Astrocyte (in vitro differentiated cells and primary cell): Measurements from ENCODE around the gene CCNL1. TPM values are rescaled to one million over a fixed set of nuclear protein-coding genes. Genes with fewer than 3 reads are reported as not detected.

Source experiments
- DNase-seq: peaks from one replicate; pipeline ENCODE4 v3.0.0-alpha.2; 2010; ENCODE audit warnings: low read depth
- FAIRE-seq: peaks from 2 replicates; lab custom pipeline; 2011; peaks lifted over from hg19 to GRCh38; lab: Jason Lieb, UNC
- H2AFZ ChIP-seq: 2 replicates; pipeline ENCODE4 v1.6.0; 2012; ENCODE audit warnings: low read depth, low read length, inconsistent platforms
- H3K27ac ChIP-seq: 2 replicates; pipeline ENCODE4 v1.5.1; 2011; ENCODE audit warnings: low read depth, low read length, inconsistent platforms
- H3K27me3 ChIP-seq: 2 replicates; pipeline ENCODE4 v1.6.0; 2011; ENCODE audit warnings: low read length, inconsistent platforms; ENCODE audit not compliant: insufficient read depth
- H3K36me3 ChIP-seq: 2 replicates; pipeline ENCODE4 v1.5.1; 2011; ENCODE audit warnings: low read length, inconsistent platforms; ENCODE audit not compliant: insufficient read depth
- H3K4me1 ChIP-seq: 2 replicates; pipeline ENCODE4 v1.5.1; 2011; ENCODE audit warnings: low read length, inconsistent platforms; ENCODE audit not compliant: insufficient read depth
- H3K4me2 ChIP-seq: 2 replicates; pipeline ENCODE4 v1.6.0; 2012; ENCODE audit warnings: low read length, inconsistent platforms
- H3K4me3 ChIP-seq: 2 replicates; pipeline ENCODE4 v1.5.1; 2011; ENCODE audit warnings: low read depth, mild to moderate bottlenecking, low read length, inconsistent platforms; ENCODE audit not compliant: insufficient read depth
- H3K79me2 ChIP-seq: 2 replicates; pipeline ENCODE4 v1.6.0; 2012; ENCODE audit warnings: mild to moderate bottlenecking, low read length, inconsistent platforms; ENCODE audit not compliant: insufficient read depth
- H3K9ac ChIP-seq: 2 replicates; pipeline ENCODE4 v1.6.0; 2012; ENCODE audit warnings: mild to moderate bottlenecking, low read length, inconsistent platforms
- H3K9me3 ChIP-seq: 2 replicates; pipeline ENCODE4 v1.5.1; 2012; ENCODE audit warnings: low read depth, mild to moderate bottlenecking, low read length, inconsistent platforms; ENCODE audit not compliant: insufficient read depth
- H4K20me1 ChIP-seq: 2 replicates; pipeline ENCODE4 v1.6.0; 2012; ENCODE audit warnings: low read length, inconsistent platforms; ENCODE audit not compliant: insufficient read depth
- H3K27ac Mint-ChIP-seq: one replicate; pipeline ENCODE4 v1.8.0; 2021; ENCODE audit warnings: mild to moderate bottlenecking, mixed read lengths; ENCODE audit not compliant: unreplicated experiment
- H3K27me3 Mint-ChIP-seq: one replicate; pipeline ENCODE4 v1.8.0; 2021; ENCODE audit warnings: low read depth, mixed read lengths; ENCODE audit not compliant: unreplicated experiment
- H3K36me3 Mint-ChIP-seq: one replicate; pipeline ENCODE4 v1.8.0; 2021; ENCODE audit warnings: low read depth, mixed read lengths; ENCODE audit not compliant: unreplicated experiment
- H3K4me1 Mint-ChIP-seq: one replicate; pipeline ENCODE4 v1.8.0; 2021; ENCODE audit warnings: low read depth, mixed read lengths; ENCODE audit not compliant: unreplicated experiment
- H3K4me3 Mint-ChIP-seq: one replicate; pipeline ENCODE4 v1.8.0; 2021; ENCODE audit warnings: mild to moderate bottlenecking, moderate library complexity, mixed read lengths; ENCODE audit not compliant: unreplicated experiment
- H3K9me3 Mint-ChIP-seq: one replicate; pipeline ENCODE4 v1.8.0; 2021; ENCODE audit warnings: mild to moderate bottlenecking, mixed read lengths; ENCODE audit not compliant: unreplicated experiment
- CTCF ChIP-seq: IDR thresholded peaks from 2 replicates; pipeline ENCODE4 v1.5.1; 2011; ENCODE audit warnings: low read depth, mild to moderate bottlenecking, inconsistent platforms, low read length, moderate library complexity; ENCODE audit not compliant: insufficient read depth
- EZH2 ChIP-seq: IDR thresholded peaks from 2 replicates; pipeline ENCODE4 v1.6.1; 2012; ENCODE audit warnings: mild to moderate bottlenecking, low read length, inconsistent platforms; ENCODE audit not compliant: insufficient read depth
- total RNA-seq: library from RNA; stranded (reverse); gene quantifications from 2 replicates; pipeline ENCODE4 v1.2.1, GENCODE V29; 2021

Gene CCNL1
- total RNA-seq, 1 donor from 2014 or later = 66.8 TPM

GRCh38 chr3:157188391-157188790 is 28.4 kb upstream of the CCNL1 start:
- Histone ChIP-seq H3K79me2 (no peaks in the 10 kb centered on the region), H3K27ac (no peak overlapping the region), H3K4me3 (no peak overlapping the region), H4K20me1 (no peaks in the 10 kb centered on the region), H3K4me1 (no peaks in the 10 kb centered on the region), H3K9me3 (peaks cover 14% of the 10 kb centered on the region), H3K36me3 (no peaks in the 10 kb centered on the region), H3K27me3 (no peaks in the 10 kb centered on the region), H2AFZ (no peak overlapping the region), H3K9ac (no peak overlapping the region), H3K4me2 (no peak overlapping the region)
- Mint-ChIP-seq H3K4me3 (no peak overlapping the region), H3K4me1 (no peaks in the 10 kb centered on the region), H3K36me3 (peaks cover 38% of the 10 kb centered on the region), H3K27me3 (no peaks in the 10 kb centered on the region), H3K27ac (no peak overlapping the region), H3K9me3 (peaks cover 42% of the 10 kb centered on the region)
- TF ChIP-seq EZH2 (no peak), CTCF (no peak)
- DNase-seq = no peak
- FAIRE-seq = no peak

GRCh38 chr3:157182879-157183278 is 22.9 kb upstream of the CCNL1 start:
- H3K36me3 ChIP-seq = no peaks in the 10 kb centered on the region
- no peak for FAIRE-seq
- H3K4me1 Mint-ChIP-seq = no peaks in the 10 kb centered on the region
- no peaks in the 10 kb centered on the region for H3K4me1 ChIP-seq
- no peaks in the 10 kb centered on the region for H4K20me1 ChIP-seq
- no peak overlapping the region for H3K27ac ChIP-seq
- H3K9me3 Mint-ChIP-seq = peaks cover 33% of the 10 kb centered on the region
- H3K27ac Mint-ChIP-seq = no peak overlapping the region
- no peaks in the 10 kb centered on the region for H3K79me2 ChIP-seq
- no peak overlapping the region for H3K9ac ChIP-seq
- H3K4me3 ChIP-seq = no peak overlapping the region
- H3K4me3 Mint-ChIP-seq = peak overlapping the region; percentile 24
- no peak for DNase-seq
- H2AFZ ChIP-seq = no peak overlapping the region
- TF ChIP-seq CTCF (no peak), EZH2 (no peak)
- no peak overlapping the region for H3K4me2 ChIP-seq
- peaks cover 7% of the 10 kb centered on the region for H3K9me3 ChIP-seq
- no peaks in the 10 kb centered on the region for H3K27me3 ChIP-seq
- peaks cover 43% of the 10 kb centered on the region for H3K36me3 Mint-ChIP-seq
- H3K27me3 Mint-ChIP-seq = no peaks in the 10 kb centered on the region

- no peak for TF ChIP-seq CTCF
- Mint-ChIP-seq H3K27me3 (no peaks in the 10 kb centered on the region), H3K4me3 (no peak overlapping the region), H3K9me3 (peaks cover 12% of the 10 kb centered on the region), H3K36me3 (peaks cover 25% of the 10 kb centered on the region), H3K4me1 (peaks cover 3% of the 10 kb centered on the region), H3K27ac (no peak overlapping the region)
- no peak overlapping the region for H3K4me3 ChIP-seq
- H3K79me2 ChIP-seq = peaks cover 23% of the 10 kb centered on the region
- no peaks in the 10 kb centered on the region for H3K27me3 ChIP-seq
- H3K36me3 ChIP-seq = no peaks in the 10 kb centered on the region
- H2AFZ ChIP-seq = no peak overlapping the region
- H3K27ac ChIP-seq = no peak overlapping the region
- H3K9ac ChIP-seq = no peak overlapping the region
- no peak overlapping the region for H3K4me2 ChIP-seq
- no peaks in the 10 kb centered on the region for H4K20me1 ChIP-seq
- no peak for DNase-seq
- peaks cover 8% of the 10 kb centered on the region for H3K4me1 ChIP-seq
- H3K9me3 ChIP-seq = no peaks in the 10 kb centered on the region
- FAIRE-seq = no peak
These were observed 20.3 kb upstream of the CCNL1 start for GRCh38 chr3:157180262-157180661.
